Peyer's patch (tissue), 4 donors: ENCODE measurements around the gene KIAA1671.

Experiments used
- POLR2A ChIP-seq, 2 donors: fragments of 450-650 bp; IDR thresholded peaks; one replicate each; pipeline ENCODE4 v1.5.1; 2017; ENCODE audit warnings: antibody characterized with exemption in 2 of 2, mild to moderate bottlenecking in 2 of 2, moderate library complexity in 2 of 2
- TF ChIP-seq, protein P1 (sequence below), 6 experiments: fragments of 450-650 bp in 4 of 6; fragments of 200-600 bp in 2 of 6; sonication (generic) in 1 of 6; IDR thresholded peaks; one replicate each; pipeline ENCODE4 v1.5.1; 2017 to 2019; ENCODE audit warnings: antibody characterized with exemption in 6 of 6, mild to moderate bottlenecking in 3 of 6, moderate library complexity in 1 of 6

DNA sequence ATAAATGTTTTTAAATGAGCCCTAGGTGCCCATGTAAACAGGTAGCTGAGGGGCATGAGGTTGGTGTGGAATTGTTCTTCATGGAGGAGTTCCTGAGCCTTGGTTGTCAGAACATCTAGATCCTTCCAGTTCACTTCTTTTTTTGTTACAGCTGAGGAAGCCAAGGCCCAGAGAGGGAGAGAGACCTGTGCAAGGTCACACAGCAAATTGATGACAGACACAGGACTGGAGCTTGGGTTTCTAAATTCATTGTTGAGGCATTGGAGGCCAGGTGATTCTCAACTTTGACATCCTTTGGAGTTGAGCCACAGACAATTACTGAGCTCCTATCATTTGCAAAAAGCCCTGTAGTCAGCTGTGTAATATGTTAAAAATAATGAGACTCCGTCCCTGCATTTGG is 174.0 kb downstream of the KIAA1671 start:
- TF ChIP-seq, protein P1, sequence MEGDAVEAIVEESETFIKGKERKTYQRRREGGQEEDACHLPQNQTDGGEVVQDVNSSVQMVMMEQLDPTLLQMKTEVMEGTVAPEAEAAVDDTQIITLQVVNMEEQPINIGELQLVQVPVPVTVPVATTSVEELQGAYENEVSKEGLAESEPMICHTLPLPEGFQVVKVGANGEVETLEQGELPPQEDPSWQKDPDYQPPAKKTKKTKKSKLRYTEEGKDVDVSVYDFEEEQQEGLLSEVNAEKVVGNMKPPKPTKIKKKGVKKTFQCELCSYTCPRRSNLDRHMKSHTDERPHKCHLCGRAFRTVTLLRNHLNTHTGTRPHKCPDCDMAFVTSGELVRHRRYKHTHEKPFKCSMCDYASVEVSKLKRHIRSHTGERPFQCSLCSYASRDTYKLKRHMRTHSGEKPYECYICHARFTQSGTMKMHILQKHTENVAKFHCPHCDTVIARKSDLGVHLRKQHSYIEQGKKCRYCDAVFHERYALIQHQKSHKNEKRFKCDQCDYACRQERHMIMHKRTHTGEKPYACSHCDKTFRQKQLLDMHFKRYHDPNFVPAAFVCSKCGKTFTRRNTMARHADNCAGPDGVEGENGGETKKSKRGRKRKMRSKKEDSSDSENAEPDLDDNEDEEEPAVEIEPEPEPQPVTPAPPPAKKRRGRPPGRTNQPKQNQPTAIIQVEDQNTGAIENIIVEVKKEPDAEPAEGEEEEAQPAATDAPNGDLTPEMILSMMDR (IDR thresholded peaks at IDR 0.05), result no peak
- TF ChIP-seq POLR2A (IDR thresholded peaks at IDR 0.05), result no peak
